Mesendoderm (in vitro differentiated cells): Measurements from ENCODE around the gene AQP5.

ENCODE experiments used
- DNase-seq: peaks from one replicate; pipeline ENCODE4 v3.0.0; 2013
- H2AK5ac ChIP-seq: 2 replicates; pipeline ENCODE4 v1.6.1; 2013; ENCODE audit warnings: low read length, inconsistent platforms
- H2BK120ac ChIP-seq: 2 replicates; pipeline ENCODE4 v1.6.1; 2013; ENCODE audit warnings: low read depth, mild to moderate bottlenecking, low read length, moderate library complexity, mixed read lengths
- H2BK15ac ChIP-seq: replicated peaks from 2 replicates; pipeline ENCODE4 v1.6.1; 2013; ENCODE audit warnings: low read depth, mild to moderate bottlenecking, moderate library complexity
- H2BK5ac ChIP-seq: 2 replicates; pipeline ENCODE4 v1.6.1; 2013; ENCODE audit warnings: low read length, inconsistent platforms
- H3K18ac ChIP-seq: 2 replicates; pipeline ENCODE4 v1.6.1; 2013; ENCODE audit warnings: mild to moderate bottlenecking, low read length, mixed read lengths
- H3K23ac ChIP-seq: one replicate; pipeline ENCODE4 v1.6.1; 2013; ENCODE audit warnings: low read length
- H3K27ac ChIP-seq: 2 replicates; pipeline ENCODE4 v1.5.1; 2013; ENCODE audit warnings: low read depth, mild to moderate bottlenecking, inconsistent platforms, low read length, moderate library complexity
- H3K27me3 ChIP-seq: 2 replicates; pipeline ENCODE4 v1.6.1; 2013; ENCODE audit warnings: low read length, control low read depth, mild to moderate bottlenecking, inconsistent platforms; ENCODE audit not compliant: insufficient read depth, poor library complexity
- H3K36me3 ChIP-seq: 2 replicates; pipeline ENCODE4 v1.6.1; 2013; ENCODE audit warnings: low read length, inconsistent platforms; ENCODE audit not compliant: control insufficient read depth, insufficient read depth
- H3K4ac ChIP-seq: one replicate; pipeline ENCODE4 v1.6.1; 2013; ENCODE audit warnings: low read depth, mild to moderate bottlenecking, low read length, moderate library complexity
- H3K4me1 ChIP-seq: 2 replicates; pipeline ENCODE4 v1.6.1; 2013; ENCODE audit warnings: low read depth, low read length, inconsistent platforms; ENCODE audit not compliant: control insufficient read depth
- H3K4me2 ChIP-seq: 2 replicates; pipeline ENCODE4 v1.6.1; 2013; ENCODE audit warnings: low read length
- H3K4me3 ChIP-seq: 2 replicates; pipeline ENCODE4 v1.5.1; 2013; ENCODE audit warnings: mild to moderate bottlenecking, low read length
- H3K56ac ChIP-seq: one replicate; pipeline ENCODE4 v1.6.1; 2013; ENCODE audit warnings: low read length
- H3K79me1 ChIP-seq: 2 replicates; pipeline ENCODE4 v1.6.1; 2013; ENCODE audit warnings: low read length, inconsistent platforms
- H3K79me2 ChIP-seq: 2 replicates; pipeline ENCODE4 v1.6.1; 2013; ENCODE audit warnings: mild to moderate bottlenecking, low read length; ENCODE audit not compliant: control insufficient read depth, insufficient read depth
- H3K9ac ChIP-seq: 2 replicates; pipeline ENCODE4 v1.6.1; 2013; ENCODE audit warnings: low read length, inconsistent platforms
- H4K5ac ChIP-seq: one replicate; pipeline ENCODE4 v1.6.1; 2013; ENCODE audit warnings: low read length
- H4K8ac ChIP-seq: one replicate; pipeline ENCODE4 v1.6.1; 2013; ENCODE audit warnings: low read depth, mild to moderate bottlenecking, control low read depth, low read length, moderate library complexity
- WGBS: extraction: QIAGEN DNeasy Blood & Tissue Kit; methylation state at CpG from one replicate; pipeline ENCODE4 v1.1.7; 2013; ENCODE audit warnings: low lambda C conversion rate, missing lambda C conversion rate; ENCODE audit not compliant: insufficient coverage; ENCODE audit errors: extremely low coverage; 5-methylcytosine and 5-hydroxymethylcytosine counted together

AQP5 gene

DNA sequence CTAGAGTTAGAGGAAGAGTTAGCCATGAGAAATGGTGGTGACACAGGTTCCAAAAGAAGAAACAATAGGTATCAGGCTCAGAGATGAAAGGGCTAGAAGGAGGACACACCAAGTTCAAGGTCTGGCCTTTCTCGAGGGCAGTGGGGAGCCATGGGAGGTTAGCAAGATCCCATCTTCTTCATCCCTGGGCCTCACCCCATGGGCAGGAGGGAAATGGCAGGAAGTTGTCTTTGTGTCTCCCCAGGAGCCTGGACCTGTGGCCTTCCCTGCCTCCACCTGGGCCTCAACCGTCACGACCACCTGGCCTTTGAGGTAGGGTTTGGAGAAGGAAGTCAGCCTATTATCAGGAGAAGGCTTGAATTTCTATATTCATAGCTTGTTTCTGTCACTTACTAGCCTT lies 17.0 kb upstream of the AQP5 start:
- no peak overlapping the region for H2BK120ac ChIP-seq
- H3K4me2 ChIP-seq = no peak overlapping the region
- no peak overlapping the region for H4K8ac ChIP-seq
- H3K27ac ChIP-seq = no peak overlapping the region
- no peaks in the 10 kb centered on the region for H3K79me1 ChIP-seq
- no peak overlapping the region for H2BK15ac ChIP-seq
- no peak overlapping the region for H3K56ac ChIP-seq
- WGBS = no CpG with 5 or more reads among the region's 3 CpGs
- no peak overlapping the region for H3K23ac ChIP-seq
- no peak overlapping the region for H3K9ac ChIP-seq
- H2AK5ac ChIP-seq = no peak overlapping the region
- no peak overlapping the region for H2BK5ac ChIP-seq
- no peaks in the 10 kb centered on the region for H3K27me3 ChIP-seq
- no peak overlapping the region for H3K4me3 ChIP-seq
- no peaks in the 10 kb centered on the region for H3K79me2 ChIP-seq
- no peak overlapping the region for H3K18ac ChIP-seq
- H3K4me1 ChIP-seq = no peaks in the 10 kb centered on the region
- H3K36me3 ChIP-seq = no peaks in the 10 kb centered on the region
- no peak overlapping the region for H3K4ac ChIP-seq
- DNase-seq = no peak
- no peak overlapping the region for H4K5ac ChIP-seq

- Histone ChIP-seq H3K4ac (no peak overlapping the region), H3K4me3 (no peak overlapping the region), H3K23ac (no peak overlapping the region), H3K79me2 (no peaks in the 10 kb centered on the region), H3K79me1 (no peaks in the 10 kb centered on the region), H2BK15ac (no peak overlapping the region), H2BK120ac (no peak overlapping the region), H3K27me3 (no peaks in the 10 kb centered on the region), H3K36me3 (no peaks in the 10 kb centered on the region), H3K18ac (no peak overlapping the region), H3K4me1 (no peaks in the 10 kb centered on the region), H3K4me2 (peak overlapping the region; percentile 16), H3K9ac (peak overlapping the region; percentile 15), H4K5ac (no peak overlapping the region), H4K8ac (no peak overlapping the region), H3K56ac (peak overlapping the region; percentile 22), H3K27ac (no peak overlapping the region), H2BK5ac (no peak overlapping the region), H2AK5ac (no peak overlapping the region)
- DNase-seq = peak; percentile 82
- WGBS = no CpG with 5 or more reads among the region's 28 CpGs
Observed at GRCh38 chr12:49945394-49946080, 16.1 kb upstream of the AQP5 start.

- Histone ChIP-seq H3K79me1 (no peaks in the 10 kb centered on the region), H3K56ac (peak overlapping the region; percentile 22), H2BK120ac (no peak overlapping the region), H3K27me3 (no peaks in the 10 kb centered on the region), H3K4ac (no peak overlapping the region), H3K9ac (peak overlapping the region; percentile 15), H3K79me2 (no peaks in the 10 kb centered on the region), H4K8ac (no peak overlapping the region), H2BK5ac (no peak overlapping the region), H3K4me3 (no peak overlapping the region), H2BK15ac (no peak overlapping the region), H3K4me1 (no peaks in the 10 kb centered on the region), H3K27ac (no peak overlapping the region), H3K4me2 (no peak overlapping the region), H3K18ac (no peak overlapping the region), H4K5ac (no peak overlapping the region), H3K36me3 (no peaks in the 10 kb centered on the region), H3K23ac (no peak overlapping the region), H2AK5ac (no peak overlapping the region)
- no CpG with 5 or more reads among the region's 9 CpGs for WGBS
- no peak for DNase-seq
Observed at GRCh38 chr12:49946086-49946485, 15.6 kb upstream of the AQP5 start.

DNA sequence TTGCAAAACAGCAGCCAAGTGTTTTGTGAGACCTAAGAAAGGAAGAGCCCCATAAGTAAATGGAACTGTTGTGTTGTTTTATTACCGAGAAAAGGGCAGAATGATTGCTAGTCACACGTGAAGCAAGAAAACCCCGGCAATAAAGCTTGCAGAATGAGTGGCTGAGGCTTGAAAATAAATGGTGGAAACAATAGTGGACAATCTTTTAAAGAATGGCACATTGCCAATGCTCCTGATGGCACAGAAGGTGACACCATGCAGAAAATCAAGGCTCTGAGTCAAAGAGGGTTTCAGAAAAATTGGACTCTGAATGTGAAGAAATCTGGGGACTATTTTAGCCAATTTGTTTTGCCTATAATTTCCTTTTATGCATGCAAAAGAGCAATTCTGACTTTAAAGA lies 15.2 kb upstream of the AQP5 start:
- no CpG with 5 or more reads among the region's 3 CpGs for WGBS
- DNase-seq = no peak
- Histone ChIP-seq H3K4me1 (no peaks in the 10 kb centered on the region), H2BK120ac (no peak overlapping the region), H3K27me3 (no peaks in the 10 kb centered on the region), H2BK5ac (no peak overlapping the region), H3K4me2 (no peak overlapping the region), H3K4me3 (no peak overlapping the region), H3K4ac (no peak overlapping the region), H4K5ac (no peak overlapping the region), H3K79me2 (no peaks in the 10 kb centered on the region), H3K9ac (no peak overlapping the region), H2AK5ac (no peak overlapping the region), H3K36me3 (no peaks in the 10 kb centered on the region), H3K79me1 (no peaks in the 10 kb centered on the region), H2BK15ac (no peak overlapping the region), H3K56ac (no peak overlapping the region), H3K23ac (no peak overlapping the region), H4K8ac (no peak overlapping the region), H3K27ac (no peak overlapping the region), H3K18ac (no peak overlapping the region)

GRCh38 chr12:49947593-49948226 lies 14.0 kb upstream of the AQP5 start:
- WGBS = no CpG with 5 or more reads among the region's 7 CpGs
- no peak overlapping the region for H2BK5ac ChIP-seq

More at GRCh38 chr12:49947593-49948226, 14.0 kb upstream of the AQP5 start:
- DNase-seq = no peak
- no peaks in the 10 kb centered on the region for H3K36me3 ChIP-seq
- no peak overlapping the region for H3K4me3 ChIP-seq
- no peaks in the 10 kb centered on the region for H3K79me1 ChIP-seq
- H3K4me2 ChIP-seq = no peak overlapping the region
- no peak overlapping the region for H4K5ac ChIP-seq
- H3K9ac ChIP-seq = no peak overlapping the region
- H3K4me1 ChIP-seq = no peaks in the 10 kb centered on the region
- no peak overlapping the region for H4K8ac ChIP-seq
- H3K79me2 ChIP-seq = no peaks in the 10 kb centered on the region
- no peak overlapping the region for H3K18ac ChIP-seq
- no peaks in the 10 kb centered on the region for H3K27me3 ChIP-seq
- no peak overlapping the region for H2BK15ac ChIP-seq
- H3K27ac ChIP-seq = no peak overlapping the region
- H3K4ac ChIP-seq = no peak overlapping the region
- no peak overlapping the region for H3K23ac ChIP-seq
- no peak overlapping the region for H2BK120ac ChIP-seq
- no peak overlapping the region for H2AK5ac ChIP-seq
- no peak overlapping the region for H3K56ac ChIP-seq
